DMS 273 treated with DMSO at 0.1 percent for 48 hours (cell line): ENCODE results near the gene SLC7A8.
"Not testable (repeated sequence)": the region's sequence is repeated elsewhere in the genome, so short reads cannot be mapped to it uniquely, and the experiment has no call there.

Experiments
- DNase-seq: peaks from one replicate; lab custom pipeline; 2025; lab: John Stamatoyannopoulos, UW

Gene SLC7A8

GRCh38 chr14:23113431-23114119, 69.9 kb downstream of the SLC7A8 start:
- no peak for DNase-seq

GRCh38 chr14:23112359-23113178, 70.9 kb downstream of the SLC7A8 start:
- DNase-seq = no peak

- DNase-seq = no peak
Observed at GRCh38 chr14:23110579-23111365, 72.7 kb downstream of the SLC7A8 start.

GRCh38 chr14:23109769-23110168, 73.7 kb downstream of the SLC7A8 start:
- DNase-seq = no peak

GRCh38 chr14:23108169-23108568, 75.3 kb downstream of the SLC7A8 start:
- not testable (repeated sequence) for DNase-seq

- not testable (repeated sequence) for DNase-seq
Observed at GRCh38 chr14:23107620-23108019, 75.8 kb downstream of the SLC7A8 start.

GRCh38 chr14:23106747-23107045, 76.8 kb downstream of the SLC7A8 start:
- no peak for DNase-seq

GRCh38 chr14:23105348-23105824, 78.1 kb downstream of the SLC7A8 start:
- no peak for DNase-seq

- DNase-seq = no peak
Observed at GRCh38 chr14:23104591-23105347, 78.7 kb downstream of the SLC7A8 start, which contains the start of gene CIROP. Gene CIROP, minus strand, starts transcription at chr14:23104989. Its CDS starts 69 bp downstream, at chr14:23104920.

GRCh38 chr14:23104070-23104590, 79.3 kb downstream of the SLC7A8 start:
- no peak for DNase-seq

GRCh38 chr14:23103581-23103980, 79.9 kb downstream of the SLC7A8 start:
- no peak for DNase-seq

- DNase-seq = no peak
Observed at GRCh38 chr14:23102801-23103200, 80.7 kb downstream of the SLC7A8 start.

- no peak for DNase-seq
Observed at GRCh38 chr14:23101986-23102625, 81.4 kb downstream of the SLC7A8 start.

GRCh38 chr14:23101213-23101970, 82.1 kb downstream of the SLC7A8 start:
- DNase-seq = no peak

GRCh38 chr14:23099212-23099861, 84.1 kb downstream of the SLC7A8 start:
- no peak for DNase-seq

- no peak for DNase-seq
Observed at GRCh38 chr14:23097786-23098185, 85.7 kb downstream of the SLC7A8 start.

- no peak for DNase-seq
Observed at GRCh38 chr14:23095196-23096108, 88.0 kb downstream of the SLC7A8 start, which contains the start of gene C14orf119. Gene C14orf119, plus strand, starts transcription at chr14:23095505. Its CDS starts 2,154 bp downstream, at chr14:23097659.

GRCh38 chr14:23094666-23095195, 88.7 kb downstream of the SLC7A8 start, which contains the start of gene ACIN1:
Gene ACIN1, minus strand, starts transcription at chr14:23095136. Its CDS starts 24 bp downstream, at chr14:23095112.
- no peak for DNase-seq
